Activated CD8-positive, alpha-beta memory T cell treated with anti-CD3 and anti-CD28 coated beads, Interleukin-2, amount 50 U/mL, for 1 hour (primary cell): ENCODE results near the gene SGTA.
"Not testable (repeated sequence)": the region's sequence is repeated elsewhere in the genome, so short reads cannot be mapped to it uniquely, and the experiment has no call there.

ENCODE experiments used
- DNase-seq: peaks from one replicate; pipeline ENCODE4 v3.0.0-alpha.2; 2020; ENCODE audit errors: extremely low read depth

Gene SGTA

DNA sequence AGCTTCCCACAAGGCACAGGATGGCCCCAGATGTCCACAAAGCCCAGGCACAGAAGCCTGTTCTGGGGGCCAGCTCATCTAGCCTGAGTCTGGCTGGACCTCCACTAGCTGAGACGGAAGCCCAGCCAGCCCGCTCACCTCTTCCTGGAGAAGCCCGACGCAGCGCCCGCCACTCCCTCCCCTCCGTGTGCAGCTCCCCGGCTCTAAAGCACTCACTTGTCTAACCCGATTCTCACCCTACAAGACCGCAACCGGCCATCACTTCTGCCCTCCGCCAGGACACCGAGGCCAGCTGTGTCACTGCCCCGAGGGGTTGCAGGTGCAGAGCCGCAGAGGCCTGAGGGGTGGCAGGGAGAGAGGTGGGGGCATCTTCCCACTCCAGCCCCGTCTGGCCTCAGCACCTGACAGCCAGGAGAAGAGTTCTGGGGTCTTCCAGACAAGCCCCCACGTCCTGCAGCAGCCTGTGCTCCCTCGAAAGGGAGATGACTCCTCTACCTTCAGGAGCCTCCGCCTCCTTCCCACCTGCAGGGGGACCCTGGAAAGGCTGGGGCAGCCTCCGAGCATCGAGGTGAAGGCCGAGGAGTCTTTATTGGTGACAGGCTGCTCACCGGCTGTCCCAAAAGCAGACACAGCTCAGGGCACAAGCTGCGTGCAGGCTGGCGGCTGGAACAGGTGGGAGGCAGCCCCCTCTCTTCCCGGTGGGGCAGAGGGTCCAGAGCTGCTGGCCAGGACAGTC is 56.0 kb downstream of the SGTA start:
- DNase-seq = no peak

DNA sequence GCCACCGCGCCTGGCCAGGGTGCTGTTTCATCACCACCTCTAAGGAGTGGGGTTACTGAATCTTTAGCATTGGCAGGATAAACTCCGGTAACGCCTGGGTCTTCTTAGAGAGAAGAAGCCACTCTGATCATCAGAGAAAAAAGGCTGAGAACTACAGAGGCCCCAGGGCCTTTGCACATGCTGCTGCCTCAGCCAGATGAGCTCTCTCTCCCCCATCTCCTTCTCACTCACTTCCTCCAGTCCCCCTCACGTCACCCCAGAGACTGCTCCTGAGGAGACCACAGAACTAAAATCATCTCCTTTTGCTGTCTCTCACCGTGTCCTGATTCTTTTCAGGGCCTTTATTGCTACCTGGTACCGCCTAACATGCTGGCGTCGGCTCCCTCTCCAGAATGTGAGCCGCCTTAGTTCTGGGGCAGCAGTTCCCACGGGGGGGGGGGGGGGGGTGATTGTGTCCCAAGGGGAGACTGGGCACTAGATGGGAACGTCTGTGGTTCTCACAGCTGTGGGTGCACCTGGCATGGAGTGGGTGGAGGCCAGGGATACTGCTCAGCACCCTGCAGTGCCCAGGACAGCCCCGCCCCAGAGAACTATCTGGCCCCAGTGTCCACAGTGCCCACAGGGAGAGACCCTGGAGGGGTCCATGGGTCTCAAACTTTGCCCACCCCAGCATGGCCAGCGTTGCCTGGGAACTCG is 56.8 kb downstream of the SGTA start:
- DNase-seq = no peak

DNA sequence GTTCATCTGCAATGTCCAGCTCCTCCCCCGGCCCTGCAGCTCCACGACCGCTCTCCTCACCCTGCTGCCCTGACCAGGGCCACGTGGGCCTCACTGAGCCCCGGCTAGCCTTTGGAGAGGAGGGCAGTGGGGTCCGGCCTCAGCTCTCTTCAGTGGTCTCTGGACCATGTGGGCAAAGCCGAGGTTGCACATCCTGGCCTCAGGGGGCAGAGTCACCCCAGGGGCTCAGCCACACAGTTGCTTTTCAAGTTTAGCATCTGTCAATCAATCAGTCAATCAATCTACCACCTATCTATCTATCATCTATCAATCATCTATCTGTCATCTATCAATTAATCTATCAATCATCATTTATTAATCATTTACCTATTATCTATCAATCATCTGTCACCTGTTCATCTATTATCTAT is 58.9 kb downstream of the SGTA start:
- DNase-seq = no peak

DNA sequence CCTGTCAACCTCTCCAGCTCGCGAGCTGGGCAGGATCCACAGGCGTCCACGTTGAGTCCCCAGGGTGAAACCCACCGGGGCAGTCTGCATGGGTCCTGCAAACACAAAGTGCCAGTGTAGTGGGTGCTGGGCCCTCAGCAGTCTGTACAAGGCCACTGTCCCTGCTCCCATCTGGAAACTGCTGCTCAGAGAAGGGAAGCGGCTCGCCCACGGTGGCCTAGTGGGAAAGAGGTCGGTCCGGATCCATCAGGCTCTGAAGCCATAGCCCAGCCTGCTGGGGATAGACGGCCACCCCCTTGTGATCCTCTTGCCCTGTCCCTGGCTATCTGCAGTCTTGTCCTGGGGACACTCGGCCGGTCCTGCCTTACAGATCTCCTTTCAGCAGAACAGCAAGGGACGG is 59.3 kb downstream of the SGTA start:
- DNase-seq = no peak

DNA sequence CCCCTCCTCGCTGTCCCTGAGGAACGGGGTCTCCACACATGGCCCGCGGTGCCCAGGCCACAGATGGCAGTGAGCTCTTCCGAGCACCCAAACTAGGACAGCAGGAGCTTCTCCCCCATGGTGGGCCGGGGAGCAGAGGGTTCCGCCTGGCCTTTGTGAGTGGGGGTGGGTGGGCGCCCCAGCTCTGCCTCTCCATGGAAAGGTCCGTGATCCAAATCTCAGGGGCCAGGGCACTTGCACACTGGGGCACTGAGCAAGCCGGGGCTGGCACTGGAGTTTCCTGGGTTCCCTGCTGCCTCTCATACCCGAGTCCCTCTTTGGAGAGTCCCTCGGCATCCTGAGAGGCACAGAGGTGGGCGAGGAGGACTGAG is 59.7 kb downstream of the SGTA start:
- no peak for DNase-seq

DNA sequence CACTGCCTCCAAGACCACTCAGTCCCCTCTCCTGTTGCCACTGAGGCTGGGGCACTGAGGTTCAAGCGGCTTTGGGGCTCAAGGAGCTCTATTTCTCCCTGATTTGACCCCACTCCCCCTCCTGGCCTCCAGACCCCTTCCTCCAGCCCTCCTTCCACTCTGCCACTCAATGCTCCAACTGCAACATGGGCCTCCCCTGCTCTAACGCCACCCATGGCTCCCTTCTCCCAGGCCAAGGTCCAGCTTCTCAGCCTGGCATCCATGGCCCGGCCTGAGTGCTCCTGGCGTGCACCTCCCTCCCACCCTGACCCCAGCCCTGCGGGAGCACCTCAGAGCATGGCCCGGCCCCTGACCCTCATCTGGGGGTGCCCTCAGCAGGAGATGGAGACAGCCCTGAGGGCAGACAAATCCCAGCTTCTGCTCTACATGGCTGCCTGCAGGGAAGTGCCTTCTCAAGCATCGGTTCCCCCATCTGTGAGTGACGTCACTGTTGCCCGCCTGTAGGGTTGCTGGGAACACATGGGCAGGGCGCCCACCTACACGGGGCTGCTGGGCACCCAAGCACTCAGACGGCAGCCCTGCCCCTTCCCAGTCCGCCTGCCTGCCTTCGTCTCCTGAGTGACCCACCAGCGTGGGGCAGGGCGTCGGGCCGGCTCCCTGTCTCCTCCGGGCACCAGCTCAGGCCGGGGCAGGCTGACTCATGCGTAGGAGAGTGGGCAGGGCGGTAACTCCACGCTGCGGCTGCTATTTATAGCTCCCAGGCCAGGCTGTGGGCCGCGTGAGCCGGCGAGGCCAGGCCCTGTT is 60.3 kb downstream of the SGTA start:
- no peak for DNase-seq

DNA sequence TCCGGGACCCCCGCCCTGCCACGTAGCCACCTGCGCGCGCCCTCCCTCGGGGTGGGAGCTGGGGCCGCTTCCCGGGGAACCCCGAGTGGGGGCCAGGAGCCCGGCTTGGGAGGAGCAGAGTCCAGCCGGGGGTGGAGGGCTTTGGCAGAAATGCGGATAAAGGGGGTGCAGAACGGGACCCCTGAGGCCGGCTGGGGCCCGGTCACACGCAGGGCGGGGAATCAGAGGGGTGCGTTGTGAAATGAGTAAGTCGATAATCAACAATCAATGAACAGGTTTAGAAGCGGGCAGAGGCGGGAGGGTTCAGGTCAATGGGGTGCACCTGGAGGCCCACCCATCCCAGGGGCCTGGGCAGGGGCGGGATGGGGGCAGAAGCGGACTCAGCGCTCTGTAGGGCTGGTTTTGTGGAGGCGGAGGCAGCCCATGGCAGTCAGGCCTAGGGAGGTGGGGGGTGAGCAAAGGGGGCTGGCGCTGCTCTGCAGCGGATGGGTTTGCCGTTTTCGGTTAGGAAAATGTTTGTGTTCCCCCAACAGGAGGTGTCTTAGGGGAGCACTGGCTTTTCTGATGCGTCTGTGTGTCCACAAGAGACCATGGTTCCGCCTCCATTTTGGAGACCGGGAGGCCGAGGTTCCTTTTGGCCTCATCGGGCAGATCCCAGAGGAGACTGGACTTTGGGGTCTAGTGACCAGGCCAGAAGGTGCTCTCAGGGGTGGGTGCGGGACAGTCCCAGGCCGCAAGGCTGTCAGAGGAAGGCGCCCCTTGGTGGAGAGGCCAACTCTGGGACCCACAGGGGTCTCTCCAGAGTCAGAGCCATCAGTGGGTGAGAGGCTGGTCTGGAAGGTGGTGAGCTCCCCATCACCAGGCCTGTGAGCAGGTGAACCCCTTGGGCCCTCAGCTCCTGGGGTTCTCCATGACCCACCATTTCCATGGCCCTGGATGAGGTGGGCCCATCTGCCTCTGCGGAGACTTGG is 61.2 kb downstream of the SGTA start:
- no peak for DNase-seq

DNA sequence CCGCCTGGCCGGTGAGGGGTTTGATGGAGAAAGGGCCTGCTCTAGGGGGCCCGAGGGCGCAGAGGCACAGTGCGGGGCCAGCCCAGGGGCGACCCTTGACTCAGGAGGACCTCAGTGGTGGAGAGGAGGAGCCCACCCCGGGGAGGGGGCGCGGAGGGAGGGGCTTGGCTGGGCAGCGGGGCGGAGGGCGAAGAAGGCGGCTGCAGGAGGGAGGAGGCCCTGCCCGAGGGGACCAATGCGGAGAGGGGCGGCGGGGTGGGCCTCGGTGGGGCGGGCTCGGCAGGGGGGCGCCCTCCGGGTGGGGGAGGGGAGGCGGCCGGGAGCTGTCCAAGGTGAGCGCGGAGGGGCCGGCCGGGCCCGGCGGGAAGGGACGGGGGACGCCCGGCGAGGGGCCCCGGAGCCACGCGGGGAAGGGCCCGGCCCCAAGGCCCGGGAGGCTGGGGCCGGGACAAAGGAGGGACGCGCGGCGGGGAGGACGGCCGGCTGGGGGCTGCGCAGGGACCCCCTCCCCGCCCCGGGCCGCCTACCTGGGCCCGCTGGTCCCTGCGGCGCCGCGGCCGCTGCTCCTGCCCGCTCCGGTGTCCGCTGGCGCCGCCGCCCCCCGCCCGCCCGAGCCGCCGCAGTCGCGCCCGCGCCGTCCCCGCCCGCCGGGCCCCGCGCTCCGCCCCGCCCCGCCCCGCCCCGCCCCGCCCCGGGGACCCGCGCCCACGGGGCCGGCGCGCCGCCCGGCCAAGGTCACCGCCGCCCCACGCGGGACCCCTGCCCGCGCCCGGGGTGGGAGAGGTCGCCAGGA is 62.1 kb downstream of the SGTA start, which contains the start of gene DIRAS1:
DIRAS1 (minus strand) TSS at position 596 of the 793 bp plus-strand sequence. CDS start 3,566 bp downstream, outside the sequence.
- DNase-seq = no peak

DNA sequence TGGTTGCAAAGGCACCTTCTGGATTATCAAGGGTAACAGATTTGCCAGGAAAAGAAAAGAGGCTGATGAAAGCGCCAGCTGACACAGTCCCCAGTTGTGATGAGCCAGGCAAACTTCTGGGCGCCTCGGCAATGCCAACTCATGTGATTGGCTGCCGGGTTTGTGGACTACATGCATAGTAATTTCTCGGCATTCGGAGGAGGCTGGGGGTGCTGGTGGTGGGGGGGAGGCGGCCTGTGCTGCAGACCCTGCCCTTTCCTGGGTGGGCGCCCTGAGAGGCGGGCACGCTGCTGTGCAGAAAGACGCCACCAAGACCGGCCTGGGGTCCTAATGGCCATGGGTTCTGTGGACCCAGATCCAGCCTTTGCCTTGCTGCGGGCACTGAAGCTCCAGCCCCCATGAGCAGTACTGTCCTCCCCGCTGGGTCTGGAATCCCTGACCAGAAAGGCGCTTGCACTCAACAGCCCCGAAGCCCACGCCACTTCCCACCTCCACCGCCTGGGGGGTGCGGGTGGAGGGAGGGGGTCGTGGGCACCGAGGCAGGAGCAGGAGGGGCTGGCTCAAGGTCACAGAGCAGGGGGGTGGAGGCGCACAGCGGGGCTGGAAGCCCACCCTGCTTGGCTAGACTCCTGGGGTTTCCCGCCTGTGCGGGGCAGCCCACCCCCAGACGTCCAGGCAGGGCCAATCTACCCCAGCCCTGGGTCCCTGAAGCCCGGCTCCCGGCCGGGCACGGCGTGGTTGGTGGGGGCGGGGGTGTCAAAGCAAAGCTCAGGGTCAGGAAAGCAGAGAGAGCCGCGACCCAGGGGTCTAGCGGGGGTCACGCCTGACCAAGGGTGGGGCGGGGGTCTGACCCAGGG is 62.9 kb downstream of the SGTA start:
- no peak for DNase-seq

DNA sequence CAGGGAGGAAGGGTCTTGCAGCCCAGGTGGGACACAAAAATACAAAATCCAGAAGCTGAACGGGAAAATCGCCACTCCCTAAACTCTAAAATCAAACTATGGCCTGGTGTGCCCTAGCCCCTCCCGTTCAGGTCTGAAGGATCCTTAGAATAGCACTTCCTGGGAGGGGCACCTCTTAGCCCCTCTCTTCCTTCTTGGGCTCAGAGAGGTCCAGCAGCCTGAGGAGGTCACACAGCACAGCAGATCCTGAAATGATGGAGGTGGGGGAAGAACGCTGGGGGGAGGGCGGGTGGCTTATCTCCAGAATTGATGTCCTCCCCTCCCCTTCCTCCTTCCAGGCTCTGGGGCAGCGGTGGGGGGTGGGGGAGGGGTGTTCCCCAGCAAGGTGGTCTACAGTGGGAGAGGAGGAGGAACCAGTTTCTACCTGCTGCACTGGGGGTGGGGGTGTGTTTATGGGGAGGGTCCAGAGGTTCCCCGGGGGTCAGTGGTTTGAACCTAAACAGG is 63.8 kb downstream of the SGTA start:
- no peak for DNase-seq

DNA sequence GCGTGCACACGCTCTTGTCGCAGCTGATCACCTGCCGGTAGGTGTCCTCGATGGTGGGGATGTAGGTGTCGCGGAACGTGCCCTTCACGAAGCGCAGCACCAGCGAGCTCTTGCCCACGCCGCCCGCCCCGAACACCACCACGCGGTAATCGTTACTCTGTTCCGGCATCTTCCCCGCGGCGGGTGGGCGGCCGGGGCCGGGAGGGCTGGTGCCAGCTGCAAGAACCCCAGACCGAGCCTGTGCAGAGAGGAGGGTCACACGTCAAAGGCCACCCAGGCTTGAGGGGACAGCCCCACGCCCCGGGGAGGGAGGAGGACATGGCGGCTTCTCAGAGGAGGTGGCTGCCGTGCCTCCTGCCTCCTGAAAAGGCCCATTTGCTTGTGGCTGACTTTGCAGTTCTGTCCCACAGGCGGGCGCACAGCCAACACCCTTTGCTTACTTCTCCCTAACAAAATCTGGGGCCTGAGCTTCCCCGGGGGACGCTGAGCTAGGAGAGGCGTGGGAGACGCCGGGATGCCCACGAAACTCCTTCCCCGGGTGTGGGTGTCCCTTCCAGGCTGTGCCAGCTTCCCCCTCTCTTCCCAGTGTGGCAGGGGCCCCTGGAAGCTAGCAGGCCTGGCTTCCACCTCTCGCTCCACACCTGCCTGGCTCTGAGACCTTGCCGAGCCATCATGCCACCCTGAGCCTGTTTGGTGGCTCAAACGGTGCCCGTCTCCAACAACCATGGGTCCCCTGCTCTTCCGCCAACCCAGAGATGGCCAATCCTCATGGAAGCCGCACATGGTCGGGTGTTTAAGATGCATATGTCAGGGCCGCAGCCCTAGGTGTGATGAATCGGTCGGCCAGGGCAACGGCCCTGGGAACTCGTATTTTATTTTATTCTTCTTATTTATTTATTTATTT is 65.2 kb downstream of the SGTA start:
- no peak for DNase-seq

DNA sequence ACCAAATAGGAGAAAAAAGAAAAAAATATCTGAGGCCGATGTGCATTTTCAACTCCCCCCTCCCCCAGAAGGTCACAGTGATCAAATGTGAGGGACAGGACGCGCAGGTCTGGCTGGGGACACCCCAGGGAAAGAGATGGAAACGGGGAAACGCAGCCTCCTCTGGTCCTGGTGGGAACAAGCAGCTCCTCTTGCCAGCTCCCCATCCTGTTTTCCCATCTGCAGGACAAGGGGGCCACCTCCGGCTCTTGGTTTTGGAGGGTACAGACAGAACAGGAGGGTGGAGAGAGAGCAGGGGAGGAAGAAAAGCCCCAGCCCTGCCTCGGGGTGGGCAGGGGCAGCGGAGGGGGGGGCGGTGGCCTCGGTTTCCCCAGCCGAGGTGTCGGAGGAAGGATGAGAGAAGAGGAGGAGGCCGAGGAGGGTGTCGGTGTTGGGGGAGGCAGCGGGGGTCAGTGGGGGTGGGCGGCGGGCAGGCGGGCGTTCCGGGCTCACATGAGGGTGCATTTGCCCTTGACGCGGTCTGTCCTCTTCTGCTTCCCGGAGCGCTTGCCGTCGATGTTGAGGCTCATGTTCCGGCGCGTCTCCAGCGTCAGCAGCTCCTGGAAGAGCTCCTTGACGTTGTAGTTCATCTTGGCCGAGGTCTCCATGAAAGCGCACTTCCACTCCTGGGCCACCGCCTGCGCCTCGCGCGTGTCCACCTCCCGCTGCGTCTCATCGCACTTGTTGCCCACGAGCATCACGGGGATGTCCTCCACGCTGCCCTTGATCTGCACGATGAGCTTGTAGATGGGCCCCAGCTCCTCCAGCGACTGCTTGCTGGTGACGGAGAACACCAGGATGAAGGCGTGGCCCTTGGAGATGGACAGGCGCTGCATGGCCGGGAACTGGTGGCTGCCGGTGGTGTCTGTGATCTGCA is 66.1 kb downstream of the SGTA start:
- no peak for DNase-seq

DNA sequence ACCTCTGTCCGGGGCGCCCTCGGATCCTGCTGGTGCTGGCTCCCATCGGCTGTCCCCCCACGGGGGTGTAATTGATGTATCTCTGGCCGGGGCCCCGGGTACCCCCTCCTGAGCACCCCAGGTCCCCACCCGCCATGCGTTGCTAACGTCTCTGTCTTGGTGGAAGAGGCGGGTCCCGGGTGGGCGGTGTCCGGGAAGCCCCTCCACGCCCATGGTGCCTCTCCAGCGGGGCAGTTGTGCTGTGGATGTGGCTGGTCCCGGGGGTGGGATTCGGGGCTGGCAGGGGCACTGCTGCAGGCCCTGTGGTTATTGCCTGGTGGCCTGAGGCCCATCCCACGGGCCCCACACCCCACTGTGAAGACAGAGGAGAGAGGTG is 66.8 kb downstream of the SGTA start:
- DNase-seq = no peak

DNA sequence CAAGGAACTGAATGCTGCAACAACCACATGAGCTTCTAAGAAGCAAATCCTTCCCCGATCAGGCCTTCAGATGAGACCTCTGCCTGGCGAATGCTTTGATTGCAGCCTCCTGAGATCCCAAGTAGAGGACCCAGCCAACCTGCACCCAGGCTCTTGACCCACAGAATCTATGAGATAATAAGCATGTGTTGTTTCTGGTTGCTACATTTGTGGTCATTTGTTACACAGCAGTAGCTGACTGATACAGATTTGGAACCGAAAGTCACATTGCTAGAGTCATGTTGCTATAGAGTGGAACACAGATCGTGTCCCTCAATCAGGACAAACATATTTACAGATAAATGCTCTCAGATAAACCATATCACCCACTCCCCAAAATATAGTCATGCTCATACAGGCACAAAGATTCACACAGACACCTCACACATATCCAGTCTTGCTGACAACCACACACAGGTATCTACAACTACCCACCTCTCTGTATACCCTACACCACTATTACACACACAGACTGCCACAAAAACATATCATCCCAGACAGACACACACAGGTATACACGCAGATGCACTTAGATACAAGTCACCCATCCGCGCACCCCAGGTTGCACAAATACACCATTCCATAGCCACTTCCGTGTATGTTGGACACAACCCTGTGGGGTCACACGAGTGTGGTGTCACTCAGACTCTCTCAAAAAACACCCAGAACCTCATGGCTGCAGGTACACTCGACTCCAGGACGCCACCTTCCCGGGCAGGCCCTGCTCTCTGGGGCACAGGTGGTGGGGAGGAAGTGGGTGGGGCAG is 67.4 kb downstream of the SGTA start:
- no peak for DNase-seq

DNA sequence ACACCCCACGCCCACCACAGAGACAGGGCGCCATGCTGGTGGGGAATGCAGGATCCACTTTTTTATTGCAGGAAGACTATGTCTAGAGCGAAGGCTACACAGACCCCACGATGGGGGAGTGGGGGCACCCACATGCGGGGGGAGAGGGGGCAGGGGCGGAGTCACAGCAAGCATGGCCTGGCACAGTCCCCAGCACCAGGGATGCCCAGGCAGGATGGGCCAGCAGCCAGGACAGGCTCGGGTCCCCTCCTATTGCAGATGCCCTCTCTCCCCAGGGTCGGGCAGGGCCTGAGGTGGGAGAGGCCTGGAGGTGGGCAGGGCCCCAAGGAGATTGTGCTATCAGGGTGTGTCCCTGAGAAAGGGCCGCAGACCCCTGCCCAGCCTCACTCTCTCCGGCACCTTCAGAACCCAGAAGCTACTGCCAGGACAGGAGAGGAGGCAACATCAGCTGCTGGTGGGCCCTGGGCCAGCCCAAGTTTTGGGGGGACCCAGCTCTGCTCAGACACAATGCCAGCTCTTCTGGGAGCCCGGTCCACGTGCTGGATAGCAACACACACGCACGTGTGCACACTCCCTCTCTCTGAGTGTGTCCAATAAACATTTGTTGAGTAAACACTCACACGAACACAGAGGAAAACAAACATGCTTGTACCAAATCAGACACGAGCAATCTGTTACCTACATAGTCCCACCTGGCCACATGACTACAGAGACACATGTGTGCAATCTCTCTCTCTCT is 68.4 kb downstream of the SGTA start:
- no peak for DNase-seq

DNA sequence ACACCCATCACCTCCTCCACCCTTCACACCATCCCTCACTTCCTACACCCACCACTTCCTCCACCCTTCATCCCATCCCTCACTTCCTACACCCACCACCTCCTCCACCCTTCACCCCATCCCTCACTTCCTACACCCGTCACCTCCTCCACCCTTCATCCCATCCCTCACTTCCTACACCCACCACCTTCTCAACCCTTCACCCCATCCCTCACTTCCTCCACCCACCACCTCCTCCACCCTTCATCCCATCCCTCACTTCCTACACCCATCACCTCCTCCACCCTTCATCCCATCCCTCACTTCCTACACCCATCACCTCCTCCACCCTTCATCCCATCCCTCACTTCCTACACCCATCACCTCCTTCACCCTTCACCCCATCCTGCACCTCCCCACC is 69.0 kb downstream of the SGTA start:
- DNase-seq = not testable (repeated sequence)
